ENCODE measurements around the gene PRX. TPM values are rescaled to one million over a fixed set of nuclear protein-coding genes. Genes with fewer than 3 reads are reported as not detected.

PRX gene
- total RNA-seq, 1 experiment from 2014 or later = 4.8 TPM

GRCh38 chr19:40381321-40381720 lies 31.9 kb downstream of the PRX start:
- Histone ChIP-seq H3K4me1 (ENCODE audit: control insufficient read depth in 1 of 2, insufficient read depth in 2 of 2, low read length in 2 of 2) (no peaks in the 10 kb centered on the region), H3K27ac (ENCODE audit: low read depth, low read length) (no peak overlapping the region), H2AFZ (ENCODE audit: low read depth, low read length, poor library complexity, severe bottlenecking) (no peak overlapping the region), H3K4me2 (ENCODE audit: low read length) (no peak overlapping the region), H3K27me3 (ENCODE audit: insufficient read depth, low read length) (no peaks in the 10 kb centered on the region), H3K79me2 (ENCODE audit: insufficient read depth, low read length) (no peaks in the 10 kb centered on the region), H3K9me2 (ENCODE audit: insufficient read depth) (no peaks in the 10 kb centered on the region), H3K9ac (ENCODE audit: low read length) (no peak overlapping the region), H3K36me3 (ENCODE audit: control insufficient read depth in 1 of 2, insufficient read depth in 2 of 2, low read length in 2 of 2) (no peaks in the 10 kb centered on the region), H4K20me1 (ENCODE audit: insufficient read depth) (no peaks in the 10 kb centered on the region), H3K9me3 (ENCODE audit: control insufficient read depth in 1 of 2, insufficient read depth in 1 of 2, low read depth in 1 of 2, low read length in 2 of 2) (no peaks in the 10 kb centered on the region), H3K4me3 (replicated peaks in 1 of 2; ENCODE audit: low read depth in 1 of 2, low read length in 2 of 2) (no peak overlapping the region)
- DNase-seq (ENCODE audit: low read depth, low spot score) (no peak), ATAC-seq (peak; percentile 42; the same call in 1 of the 2 replicates)
- no TSS peak for BruUV-seq (replicated peaks)
- intact Hi-C loops (cut with micrococcal nuclease) = no loop called here
- RAD21 ChIA-PET (ENCODE audit: low non-redundant PET in 1 of 2, low total read pairs in 2 of 2, uncharacterized antibody in 2 of 2, unreplicated experiment in 2 of 2) = no interaction called here
- TF ChIP-seq CTCF (IDR thresholded peaks at IDR 0.05 in 2 of 3, conservative IDR thresholded peaks at IDR 0.05 in 1 of 3; ENCODE audit: borderline replicate concordance in 1 of 3, insufficient read depth in 1 of 3, low read depth in 2 of 3, low read length in 2 of 3) (peak in 2 of 3 experiments; percentile 15 to 31; a peak in 3 of 6 replicates), EZH2 (IDR thresholded peaks at IDR 0.05) (no peak)
- POLR2A ChIA-PET = no interaction called here
- CTCF ChIA-PET = no interaction called here

GRCh38 chr19:40380199-40381037 lies 32.8 kb downstream of the PRX start:
- H3K27me3 ChIP-seq (ENCODE audit: insufficient read depth, low read length) = no peaks in the 10 kb centered on the region
- no peak overlapping the region for H3K27ac ChIP-seq (ENCODE audit: low read depth, low read length)
- ChIA-PET POLR2A (no interaction called here), CTCF (no interaction called here), RAD21 (ENCODE audit: low non-redundant PET in 1 of 2, low total read pairs in 2 of 2, uncharacterized antibody in 2 of 2, unreplicated experiment in 2 of 2) (no interaction called here)
- H3K79me2 ChIP-seq (ENCODE audit: insufficient read depth, low read length) = no peaks in the 10 kb centered on the region
- H4K20me1 ChIP-seq (ENCODE audit: insufficient read depth) = no peaks in the 10 kb centered on the region
- no TSS peak for BruUV-seq (replicated peaks)
- DNase-seq (ENCODE audit: low read depth, low spot score) (no peak), ATAC-seq (no peak)
- no peaks in the 10 kb centered on the region for H3K9me2 ChIP-seq (ENCODE audit: insufficient read depth)
- no peaks in the 10 kb centered on the region for H3K4me1 ChIP-seq (ENCODE audit: control insufficient read depth in 1 of 2, insufficient read depth in 2 of 2, low read length in 2 of 2)
- no peak overlapping the region for H3K4me2 ChIP-seq (ENCODE audit: low read length)
- no peaks in the 10 kb centered on the region for H3K9me3 ChIP-seq (ENCODE audit: control insufficient read depth in 1 of 2, insufficient read depth in 1 of 2, low read depth in 1 of 2, low read length in 2 of 2)
- no peak overlapping the region for H3K4me3 ChIP-seq (replicated peaks in 1 of 2; ENCODE audit: low read depth in 1 of 2, low read length in 2 of 2)
- H3K9ac ChIP-seq (ENCODE audit: low read length) = no peak overlapping the region
- intact Hi-C loops (cut with micrococcal nuclease) = no loop called here
- H2AFZ ChIP-seq (ENCODE audit: low read depth, low read length, poor library complexity, severe bottlenecking) = no peak overlapping the region
- no peaks in the 10 kb centered on the region; a peak in 1 of 4 replicates for H3K36me3 ChIP-seq (ENCODE audit: control insufficient read depth in 1 of 2, insufficient read depth in 2 of 2, low read length in 2 of 2)
- TF ChIP-seq SP1 (IDR thresholded peaks at IDR 0.05; ENCODE audit: low read depth) (no peak), CBX3 (IDR thresholded peaks at IDR 0.05; ENCODE audit: low read depth) (no peak), POLR2AphosphoS5 (IDR thresholded peaks at IDR 0.05; ENCODE audit: low read depth, low read length) (no peak), ATF3 (IDR thresholded peaks at IDR 0.05) (no peak), SIN3A (IDR thresholded peaks at IDR 0.05; ENCODE audit: low read depth) (no peak), RAD21 (IDR thresholded peaks at IDR 0.05; ENCODE audit: low read depth) (no peak), JUND (IDR thresholded peaks at IDR 0.05) (no peak), ELF1 (IDR thresholded peaks at IDR 0.05; ENCODE audit: borderline replicate concordance, low read depth) (no peak), CTCF (IDR thresholded peaks at IDR 0.05 in 2 of 3, conservative IDR thresholded peaks at IDR 0.05 in 1 of 3; ENCODE audit: borderline replicate concordance in 1 of 3, insufficient read depth in 1 of 3, low read depth in 2 of 3, low read length in 2 of 3) (no peak), YY1 (IDR thresholded peaks at IDR 0.05; ENCODE audit: extremely low read depth, insufficient replicate concordance, low read depth, low read length) (no peak), ZBTB33 (IDR thresholded peaks at IDR 0.05; ENCODE audit: extremely low read depth, insufficient replicate concordance, low read length) (no peak)
